ENCODE measurements around the gene LRRC4C. TPM values are rescaled to one million over a fixed set of nuclear protein-coding genes. Genes with fewer than 3 reads are reported as not detected.

The LRRC4C gene
- total RNA-seq, 1 donor = 0.27 TPM

DNA sequence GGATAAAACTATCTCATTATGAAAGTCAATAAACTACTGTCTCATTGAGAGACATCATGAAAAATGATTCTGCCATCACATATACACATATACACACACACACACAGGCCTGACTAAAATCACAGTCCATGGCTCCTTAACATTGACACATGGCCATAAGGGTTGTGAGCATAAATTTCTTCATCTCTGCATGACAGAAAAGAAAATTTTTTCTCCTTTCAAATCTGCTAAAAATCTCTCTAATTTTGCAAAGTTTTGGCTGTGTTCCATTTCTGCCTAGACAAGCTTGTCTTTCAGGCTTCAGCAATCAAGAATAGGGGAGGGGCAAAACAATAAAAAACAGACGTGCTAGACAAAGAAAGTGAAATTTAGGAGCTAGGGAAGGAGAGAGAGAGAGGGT, 324.5 kb downstream of the LRRC4C start:
- TF ChIP-seq, protein P1, sequence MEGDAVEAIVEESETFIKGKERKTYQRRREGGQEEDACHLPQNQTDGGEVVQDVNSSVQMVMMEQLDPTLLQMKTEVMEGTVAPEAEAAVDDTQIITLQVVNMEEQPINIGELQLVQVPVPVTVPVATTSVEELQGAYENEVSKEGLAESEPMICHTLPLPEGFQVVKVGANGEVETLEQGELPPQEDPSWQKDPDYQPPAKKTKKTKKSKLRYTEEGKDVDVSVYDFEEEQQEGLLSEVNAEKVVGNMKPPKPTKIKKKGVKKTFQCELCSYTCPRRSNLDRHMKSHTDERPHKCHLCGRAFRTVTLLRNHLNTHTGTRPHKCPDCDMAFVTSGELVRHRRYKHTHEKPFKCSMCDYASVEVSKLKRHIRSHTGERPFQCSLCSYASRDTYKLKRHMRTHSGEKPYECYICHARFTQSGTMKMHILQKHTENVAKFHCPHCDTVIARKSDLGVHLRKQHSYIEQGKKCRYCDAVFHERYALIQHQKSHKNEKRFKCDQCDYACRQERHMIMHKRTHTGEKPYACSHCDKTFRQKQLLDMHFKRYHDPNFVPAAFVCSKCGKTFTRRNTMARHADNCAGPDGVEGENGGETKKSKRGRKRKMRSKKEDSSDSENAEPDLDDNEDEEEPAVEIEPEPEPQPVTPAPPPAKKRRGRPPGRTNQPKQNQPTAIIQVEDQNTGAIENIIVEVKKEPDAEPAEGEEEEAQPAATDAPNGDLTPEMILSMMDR (IDR thresholded peaks at IDR 0.05; ENCODE audit: insufficient read depth, low read length) = no peak
- no peak for DNase-seq (ENCODE audit: low read depth)
- no peak overlapping the region for H3K4me3 ChIP-seq (ENCODE audit: low read depth, low read length)

DNA sequence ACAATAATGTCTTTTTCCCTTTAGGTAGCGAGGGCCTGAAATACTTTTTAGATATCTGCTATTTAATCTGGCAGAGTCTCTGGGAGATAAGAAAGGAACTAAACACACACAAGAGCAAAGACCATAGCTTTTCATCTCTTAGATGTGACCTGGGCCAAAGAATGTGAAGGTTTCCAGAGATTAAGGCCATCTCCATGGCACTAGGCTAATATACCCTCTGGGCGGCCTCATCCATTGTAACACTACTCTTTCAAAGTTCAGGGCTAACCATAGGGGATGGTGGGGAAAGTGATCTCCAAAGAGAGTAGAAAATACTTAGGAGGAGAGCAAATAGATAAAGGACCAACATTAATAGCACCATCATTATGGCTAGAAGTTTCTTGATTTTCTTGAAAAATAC, 326.4 kb downstream of the LRRC4C start:
- no peak for DNase-seq (ENCODE audit: low read depth)
- no peak overlapping the region for H3K4me3 ChIP-seq (ENCODE audit: low read depth, low read length)
- TF ChIP-seq, protein P1 (IDR thresholded peaks at IDR 0.05; ENCODE audit: insufficient read depth, low read length) = no peak

DNA sequence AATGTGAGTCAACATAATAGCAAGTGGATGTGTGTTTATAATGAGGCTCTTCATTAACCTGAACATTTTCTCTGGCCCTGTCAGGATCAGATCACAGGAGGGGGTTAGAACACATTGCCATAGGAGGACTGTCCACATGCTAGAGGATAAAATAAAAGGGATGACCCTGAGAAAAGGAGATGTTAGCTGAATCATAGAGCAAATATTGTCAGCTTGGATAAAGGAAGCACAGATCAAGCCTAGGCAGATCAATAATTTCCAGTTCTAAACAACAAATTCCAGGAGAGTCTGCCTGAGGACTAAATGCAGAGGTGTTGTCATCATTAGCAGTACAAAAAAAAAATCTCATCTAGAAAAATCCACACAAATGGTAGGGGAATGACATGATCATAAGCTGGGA, 337.9 kb downstream of the LRRC4C start:
- no peak for DNase-seq (ENCODE audit: low read depth)
- H3K4me3 ChIP-seq (ENCODE audit: low read depth, low read length) = no peak overlapping the region
- TF ChIP-seq, protein P1 (IDR thresholded peaks at IDR 0.05; ENCODE audit: insufficient read depth, low read length) = no peak

DNA sequence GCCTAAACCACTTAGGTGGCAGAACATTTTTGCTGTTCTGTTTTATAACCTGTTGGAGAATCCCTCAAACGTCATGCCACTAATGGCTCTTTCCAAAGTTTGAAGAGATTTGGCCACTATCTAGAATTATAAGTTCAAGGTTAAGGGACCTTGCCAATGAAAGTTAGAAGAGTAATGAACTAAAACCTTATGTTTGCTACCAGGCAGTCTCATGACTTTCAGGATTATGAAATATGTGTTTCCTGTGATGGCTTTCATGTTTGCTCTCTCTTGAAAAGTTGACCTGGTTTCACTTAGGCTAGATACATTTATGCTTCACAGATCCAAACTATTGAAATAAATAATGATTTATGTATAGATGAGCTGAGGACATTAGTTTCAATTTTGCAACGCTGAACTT, 340.0 kb downstream of the LRRC4C start:
- no peak for DNase-seq (ENCODE audit: low read depth)
- TF ChIP-seq, protein P1 (IDR thresholded peaks at IDR 0.05; ENCODE audit: insufficient read depth, low read length) = no peak
- H3K4me3 ChIP-seq (ENCODE audit: low read depth, low read length) = no peak overlapping the region

DNA sequence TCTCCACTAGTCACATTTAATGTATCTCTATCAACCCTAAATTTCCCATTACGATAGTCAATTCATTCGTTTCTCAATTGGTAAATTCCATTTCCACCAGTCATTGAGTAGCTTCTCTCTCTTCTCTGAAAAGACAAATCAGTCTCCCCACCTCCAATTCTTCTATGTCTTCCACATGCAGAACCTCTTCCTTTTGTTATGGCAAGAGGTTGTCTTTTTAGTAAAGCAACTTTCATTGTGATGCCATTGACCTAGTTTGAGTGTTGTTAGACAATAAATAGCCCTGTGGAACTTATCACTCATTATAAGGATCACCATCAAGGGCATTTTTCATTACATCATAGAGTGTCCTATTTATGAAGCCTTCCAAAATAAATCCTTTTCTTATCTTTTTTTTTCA, 340.9 kb downstream of the LRRC4C start:
- TF ChIP-seq, protein P1 (IDR thresholded peaks at IDR 0.05; ENCODE audit: insufficient read depth, low read length) = no peak
- no peak for DNase-seq (ENCODE audit: low read depth)
- H3K4me3 ChIP-seq (ENCODE audit: low read depth, low read length) = no peak overlapping the region

DNA sequence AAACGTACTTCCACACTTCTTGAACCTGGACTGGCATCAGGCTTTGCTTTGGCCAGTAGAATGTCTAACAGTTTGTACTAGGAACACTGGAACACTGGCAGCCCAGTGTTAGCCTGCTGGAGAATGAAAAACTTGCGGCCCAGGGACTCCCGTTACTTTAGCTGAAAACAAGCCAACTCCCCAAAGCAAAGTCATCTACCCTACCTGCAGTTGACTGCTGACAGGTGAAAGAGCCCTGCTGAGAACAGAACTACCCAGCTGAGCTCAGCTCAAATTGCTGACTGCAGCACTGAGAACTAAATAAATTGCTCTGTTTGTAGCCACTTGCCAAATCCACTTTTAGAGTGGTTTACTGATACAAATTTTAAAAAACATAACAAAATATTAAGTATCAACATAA, 342.5 kb downstream of the LRRC4C start:
- TF ChIP-seq, protein P1 (IDR thresholded peaks at IDR 0.05; ENCODE audit: insufficient read depth, low read length) = no peak

GRCh38 chr11:41115066-41115465, 344.4 kb downstream of the LRRC4C start:
- DNase-seq (ENCODE audit: low read depth) = no peak
- TF ChIP-seq, protein P1 (IDR thresholded peaks at IDR 0.05; ENCODE audit: insufficient read depth, low read length) = no peak
- H3K4me3 ChIP-seq (ENCODE audit: low read depth, low read length) = no peak overlapping the region

More for the DNA sequence above, 342.5 kb downstream of the LRRC4C start:
- H3K4me3 ChIP-seq (ENCODE audit: low read depth, low read length) = no peak overlapping the region
- DNase-seq (ENCODE audit: low read depth) = no peak
